ENCODE measurements around the gene CAMK1D.

The CAMK1D gene

DNA sequence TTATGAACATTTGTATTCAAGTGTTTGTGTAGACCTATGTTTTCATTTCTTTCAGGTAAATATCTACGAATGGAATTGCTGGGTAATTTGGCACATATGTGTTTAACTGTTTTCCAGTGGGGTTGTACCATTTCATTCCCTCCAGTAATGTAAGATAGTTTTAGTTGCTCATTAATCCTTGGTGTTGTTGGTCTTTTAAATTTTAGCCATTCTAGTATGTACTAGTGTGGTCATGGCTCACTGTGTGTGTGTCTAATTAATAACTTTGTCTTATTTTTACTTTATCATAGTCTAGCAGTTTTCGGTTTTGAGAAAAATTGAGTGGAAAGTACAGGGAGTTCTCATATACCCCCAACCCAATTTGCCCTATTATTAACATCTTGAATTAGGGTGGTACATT, 278.8 kb downstream of the CAMK1D start:
- no peaks in the 10 kb centered on the region for H3K79me2 ChIP-seq (ENCODE audit: insufficient read depth, low read length)
- no peak overlapping the region for H3K27ac ChIP-seq (ENCODE audit: low read depth, low read length, poor library complexity, severe bottlenecking)
- H3K4me3 ChIP-seq (ENCODE audit: low read depth, low read length, poor library complexity, severe bottlenecking), result no peak overlapping the region
- H3K9me3 ChIP-seq (ENCODE audit: low read length), result no peaks in the 10 kb centered on the region
- no peaks in the 10 kb centered on the region for H3K27me3 ChIP-seq (ENCODE audit: insufficient read depth, low read length)
- no peaks in the 10 kb centered on the region for H3K4me1 ChIP-seq (ENCODE audit: insufficient read depth, low read length, severe bottlenecking)
- TF ChIP-seq, protein P1, sequence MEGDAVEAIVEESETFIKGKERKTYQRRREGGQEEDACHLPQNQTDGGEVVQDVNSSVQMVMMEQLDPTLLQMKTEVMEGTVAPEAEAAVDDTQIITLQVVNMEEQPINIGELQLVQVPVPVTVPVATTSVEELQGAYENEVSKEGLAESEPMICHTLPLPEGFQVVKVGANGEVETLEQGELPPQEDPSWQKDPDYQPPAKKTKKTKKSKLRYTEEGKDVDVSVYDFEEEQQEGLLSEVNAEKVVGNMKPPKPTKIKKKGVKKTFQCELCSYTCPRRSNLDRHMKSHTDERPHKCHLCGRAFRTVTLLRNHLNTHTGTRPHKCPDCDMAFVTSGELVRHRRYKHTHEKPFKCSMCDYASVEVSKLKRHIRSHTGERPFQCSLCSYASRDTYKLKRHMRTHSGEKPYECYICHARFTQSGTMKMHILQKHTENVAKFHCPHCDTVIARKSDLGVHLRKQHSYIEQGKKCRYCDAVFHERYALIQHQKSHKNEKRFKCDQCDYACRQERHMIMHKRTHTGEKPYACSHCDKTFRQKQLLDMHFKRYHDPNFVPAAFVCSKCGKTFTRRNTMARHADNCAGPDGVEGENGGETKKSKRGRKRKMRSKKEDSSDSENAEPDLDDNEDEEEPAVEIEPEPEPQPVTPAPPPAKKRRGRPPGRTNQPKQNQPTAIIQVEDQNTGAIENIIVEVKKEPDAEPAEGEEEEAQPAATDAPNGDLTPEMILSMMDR (IDR thresholded peaks at IDR 0.05; ENCODE audit: low read length), result no peak
- TF ChIP-seq EZH2 (IDR thresholded peaks at IDR 0.05; ENCODE audit: borderline replicate concordance, low read length), result no peak
- no peaks in the 10 kb centered on the region for H3F3A ChIP-seq (ENCODE audit: insufficient read depth, low read length)
- H3K9me2 ChIP-seq (ENCODE audit: low read depth, low read length), result no peaks in the 10 kb centered on the region
- no peaks in the 10 kb centered on the region for H3K36me3 ChIP-seq (ENCODE audit: insufficient read depth, low read length)
- no peak overlapping the region for H2AFZ ChIP-seq (ENCODE audit: low read length)
- no peaks in the 10 kb centered on the region for H4K20me1 ChIP-seq (ENCODE audit: insufficient read depth, low read length)
- no peak overlapping the region for H3K9ac ChIP-seq (ENCODE audit: low read length)
- H3K4me2 ChIP-seq (ENCODE audit: low read length), result no peak overlapping the region

DNA sequence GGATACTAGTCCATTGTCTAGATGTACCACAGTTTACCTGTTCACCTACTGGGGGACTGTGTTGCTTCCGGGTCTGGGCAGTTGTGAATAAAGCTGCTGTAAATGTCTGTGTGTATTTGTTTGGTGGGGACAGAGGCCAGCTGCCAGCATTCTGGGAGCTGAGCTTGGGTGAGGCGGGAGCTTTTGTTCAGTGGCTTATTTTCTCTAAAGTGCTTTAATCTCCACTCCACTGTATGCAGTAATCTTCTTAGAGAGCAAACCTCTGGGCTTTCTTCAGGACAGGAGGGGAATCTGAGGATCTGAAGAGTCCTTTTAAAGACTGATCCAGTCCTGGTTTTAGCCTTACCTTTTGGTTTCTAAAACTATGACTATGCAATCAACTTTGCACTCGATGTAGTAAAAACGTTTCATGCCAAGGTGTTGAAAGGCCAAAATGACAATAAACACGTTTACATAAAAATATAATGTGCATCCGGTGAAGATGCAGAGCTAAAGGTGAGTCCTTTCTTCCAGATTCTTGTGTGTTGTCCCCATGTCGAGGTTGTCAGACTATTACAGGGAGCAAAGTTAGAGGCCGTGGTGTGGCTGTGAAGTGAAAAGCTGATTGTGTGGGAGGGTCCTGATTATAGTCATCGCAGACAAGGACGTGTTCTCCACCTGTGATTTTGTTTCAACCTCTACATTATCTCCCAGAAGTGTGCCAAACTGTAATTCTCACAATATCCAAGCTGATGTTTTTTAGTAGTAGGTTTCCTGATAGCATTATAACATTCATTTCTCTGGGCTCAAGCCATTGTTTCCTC, 279.8 kb downstream of the CAMK1D start:
- H3K36me3 ChIP-seq (ENCODE audit: insufficient read depth, low read length), result no peaks in the 10 kb centered on the region
- H3K9me2 ChIP-seq (ENCODE audit: low read depth, low read length), result no peaks in the 10 kb centered on the region
- no peak for TF ChIP-seq EZH2 (IDR thresholded peaks at IDR 0.05; ENCODE audit: borderline replicate concordance, low read length)
- TF ChIP-seq, protein P1 (IDR thresholded peaks at IDR 0.05; ENCODE audit: low read length), result no peak
- no peak overlapping the region for H2AFZ ChIP-seq (ENCODE audit: low read length)
- H3K27me3 ChIP-seq (ENCODE audit: insufficient read depth, low read length), result no peaks in the 10 kb centered on the region
- no peaks in the 10 kb centered on the region for H4K20me1 ChIP-seq (ENCODE audit: insufficient read depth, low read length)
- no peak overlapping the region for H3K27ac ChIP-seq (ENCODE audit: low read depth, low read length, poor library complexity, severe bottlenecking)
- H3K9me3 ChIP-seq (ENCODE audit: low read length), result no peaks in the 10 kb centered on the region
- no peak overlapping the region for H3K4me2 ChIP-seq (ENCODE audit: low read length)
- no peaks in the 10 kb centered on the region for H3K4me1 ChIP-seq (ENCODE audit: insufficient read depth, low read length, severe bottlenecking)
- no peaks in the 10 kb centered on the region for H3F3A ChIP-seq (ENCODE audit: insufficient read depth, low read length)
- no peak overlapping the region for H3K4me3 ChIP-seq (ENCODE audit: low read depth, low read length, poor library complexity, severe bottlenecking)
- H3K9ac ChIP-seq (ENCODE audit: low read length), result no peak overlapping the region
- H3K79me2 ChIP-seq (ENCODE audit: insufficient read depth, low read length), result no peaks in the 10 kb centered on the region

DNA sequence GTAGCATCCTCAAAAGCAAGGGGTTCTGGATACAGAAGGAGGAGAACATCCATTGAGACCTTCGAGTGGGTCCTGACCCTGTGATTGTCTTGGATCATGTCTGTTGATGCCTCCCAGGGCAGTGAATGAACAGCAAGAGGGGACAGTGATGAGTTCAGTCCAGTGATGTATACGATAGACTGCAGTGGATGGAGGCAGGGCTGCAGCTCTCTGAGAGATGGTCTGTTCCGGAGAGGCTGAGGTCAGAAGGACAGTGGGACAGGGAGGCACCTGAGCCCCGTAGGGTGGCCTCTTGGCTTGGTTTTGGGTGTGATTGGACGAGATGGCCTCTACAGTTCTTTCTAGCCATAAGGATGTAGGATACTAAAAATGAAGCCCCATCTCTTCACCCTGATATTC, 280.4 kb downstream of the CAMK1D start:
- Histone ChIP-seq H3K9me2 (ENCODE audit: low read depth, low read length) (no peaks in the 10 kb centered on the region), H2AFZ (ENCODE audit: low read length) (no peak overlapping the region), H3K79me2 (ENCODE audit: insufficient read depth, low read length) (no peaks in the 10 kb centered on the region), H3K4me3 (ENCODE audit: low read depth, low read length, poor library complexity, severe bottlenecking) (no peak overlapping the region), H3K27me3 (ENCODE audit: insufficient read depth, low read length) (no peaks in the 10 kb centered on the region), H3K4me1 (ENCODE audit: insufficient read depth, low read length, severe bottlenecking) (no peaks in the 10 kb centered on the region), H3K4me2 (ENCODE audit: low read length) (no peak overlapping the region), H3K27ac (ENCODE audit: low read depth, low read length, poor library complexity, severe bottlenecking) (no peak overlapping the region), H3F3A (ENCODE audit: insufficient read depth, low read length) (no peaks in the 10 kb centered on the region), H3K36me3 (ENCODE audit: insufficient read depth, low read length) (no peaks in the 10 kb centered on the region), H3K9ac (ENCODE audit: low read length) (no peak overlapping the region), H3K9me3 (ENCODE audit: low read length) (no peaks in the 10 kb centered on the region), H4K20me1 (ENCODE audit: insufficient read depth, low read length) (no peaks in the 10 kb centered on the region)
- TF ChIP-seq, protein P1 (IDR thresholded peaks at IDR 0.05; ENCODE audit: low read length), result no peak
